Measurements from ENCODE around the gene SRRM3.
"Not testable (repeated sequence)": the region's sequence is repeated elsewhere in the genome, so short reads cannot be mapped to it uniquely, and the experiment has no call there.

SRRM3 gene

GRCh38 chr7:76261931-76262330 is 60.2 kb downstream of the SRRM3 start:
- in situ Hi-C loops (cut with MboI; ENCODE audit: low sequenced_read_pairs): no loop called here

GRCh38 chr7:76262683-76263402 is 61.1 kb downstream of the SRRM3 start:
- in situ Hi-C loops (cut with MboI; ENCODE audit: low sequenced_read_pairs): no loop called here

- in situ Hi-C loops (cut with MboI; ENCODE audit: low sequenced_read_pairs): no loop called here
Observed at GRCh38 chr7:76265299-76265698, 63.6 kb downstream of the SRRM3 start.

GRCh38 chr7:76267107-76267893 is 65.6 kb downstream of the SRRM3 start:
- in situ Hi-C loops (cut with MboI; ENCODE audit: low sequenced_read_pairs): no loop called here

- in situ Hi-C loops (cut with MboI; ENCODE audit: low sequenced_read_pairs): no loop called here
Observed at GRCh38 chr7:76267894-76268183, 66.1 kb downstream of the SRRM3 start.

GRCh38 chr7:76268376-76268775 is 66.7 kb downstream of the SRRM3 start:
- in situ Hi-C loops (cut with MboI; ENCODE audit: low sequenced_read_pairs): no loop called here

GRCh38 chr7:76269895-76270294 is 68.2 kb downstream of the SRRM3 start:
- in situ Hi-C loops (cut with MboI; ENCODE audit: low sequenced_read_pairs): no loop called here

GRCh38 chr7:76271384-76271783 is 69.7 kb downstream of the SRRM3 start:
- in situ Hi-C loops (cut with MboI; ENCODE audit: low sequenced_read_pairs): not testable (repeated sequence)

- in situ Hi-C loops (cut with MboI; ENCODE audit: low sequenced_read_pairs): no loop called here
Observed at GRCh38 chr7:76272142-76272541, 70.4 kb downstream of the SRRM3 start.

- in situ Hi-C loops (cut with MboI; ENCODE audit: low sequenced_read_pairs): no loop called here
Observed at GRCh38 chr7:76272851-76273497, 71.3 kb downstream of the SRRM3 start.

GRCh38 chr7:76273503-76273902 is 71.8 kb downstream of the SRRM3 start:
- in situ Hi-C loops (cut with MboI; ENCODE audit: low sequenced_read_pairs): no loop called here

GRCh38 chr7:76278540-76278939 is 76.8 kb downstream of the SRRM3 start:
- in situ Hi-C loops (cut with MboI; ENCODE audit: low sequenced_read_pairs): no loop called here

- in situ Hi-C loops (cut with MboI; ENCODE audit: low sequenced_read_pairs): no loop called here
Observed at GRCh38 chr7:76280408-76280807, 78.7 kb downstream of the SRRM3 start.

- in situ Hi-C loops (cut with MboI; ENCODE audit: low sequenced_read_pairs): no loop called here
Observed at GRCh38 chr7:76281006-76281705, 79.5 kb downstream of the SRRM3 start.

GRCh38 chr7:76281706-76282343 is 80.1 kb downstream of the SRRM3 start:
- in situ Hi-C loops (cut with MboI; ENCODE audit: low sequenced_read_pairs): no loop called here

GRCh38 chr7:76282344-76283253 is 80.9 kb downstream of the SRRM3 start:
- in situ Hi-C loops (cut with MboI; ENCODE audit: low sequenced_read_pairs): no loop called here

- in situ Hi-C loops (cut with MboI; ENCODE audit: low sequenced_read_pairs): no loop called here
Observed at GRCh38 chr7:76283254-76284159, 81.8 kb downstream of the SRRM3 start.

GRCh38 chr7:76285604-76286374 is 84.1 kb downstream of the SRRM3 start:
- in situ Hi-C loops (cut with MboI; ENCODE audit: low sequenced_read_pairs): no loop called here

Measured in hTERT RPE-1 (cell line).